Measurements from ENCODE around the gene GPC1. TPM values are rescaled to one million over a fixed set of nuclear protein-coding genes. Genes with fewer than 3 reads are reported as not detected.
A peak's percentile ranks its signal among the peaks of the same experiment; 100 is the strongest.

GPC1 gene
- total and polyA plus RNA-seq, 2 of the 13 experiments (the other 11 are each of a cell fraction or from before 2014, with no cell fraction given) = 4.0 to 5.5 TPM

- TF ChIP-seq, protein P1, sequence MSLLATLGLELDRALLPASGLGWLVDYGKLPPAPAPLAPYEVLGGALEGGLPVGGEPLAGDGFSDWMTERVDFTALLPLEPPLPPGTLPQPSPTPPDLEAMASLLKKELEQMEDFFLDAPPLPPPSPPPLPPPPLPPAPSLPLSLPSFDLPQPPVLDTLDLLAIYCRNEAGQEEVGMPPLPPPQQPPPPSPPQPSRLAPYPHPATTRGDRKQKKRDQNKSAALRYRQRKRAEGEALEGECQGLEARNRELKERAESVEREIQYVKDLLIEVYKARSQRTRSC (CRISPR knock-in tag; IDR thresholded peaks at IDR 0.05; ENCODE audit: low read depth) = no peak
- TF ChIP-seq NFIB (CRISPR knock-in tag; IDR thresholded peaks at IDR 0.05; ENCODE audit: borderline replicate concordance) = no peak
- no peak for TF ChIP-seq MAZ (IDR thresholded peaks at IDR 0.05; ENCODE audit: borderline replicate concordance, low read depth, low read length)
- no peak for TF ChIP-seq MAZ (CRISPR knock-in tag; IDR thresholded peaks at IDR 0.05; ENCODE audit: low read depth)
- no peak for TF ChIP-seq MIXL1 (CRISPR knock-in tag; IDR thresholded peaks at IDR 0.05)
- TF ChIP-seq, protein P2, sequence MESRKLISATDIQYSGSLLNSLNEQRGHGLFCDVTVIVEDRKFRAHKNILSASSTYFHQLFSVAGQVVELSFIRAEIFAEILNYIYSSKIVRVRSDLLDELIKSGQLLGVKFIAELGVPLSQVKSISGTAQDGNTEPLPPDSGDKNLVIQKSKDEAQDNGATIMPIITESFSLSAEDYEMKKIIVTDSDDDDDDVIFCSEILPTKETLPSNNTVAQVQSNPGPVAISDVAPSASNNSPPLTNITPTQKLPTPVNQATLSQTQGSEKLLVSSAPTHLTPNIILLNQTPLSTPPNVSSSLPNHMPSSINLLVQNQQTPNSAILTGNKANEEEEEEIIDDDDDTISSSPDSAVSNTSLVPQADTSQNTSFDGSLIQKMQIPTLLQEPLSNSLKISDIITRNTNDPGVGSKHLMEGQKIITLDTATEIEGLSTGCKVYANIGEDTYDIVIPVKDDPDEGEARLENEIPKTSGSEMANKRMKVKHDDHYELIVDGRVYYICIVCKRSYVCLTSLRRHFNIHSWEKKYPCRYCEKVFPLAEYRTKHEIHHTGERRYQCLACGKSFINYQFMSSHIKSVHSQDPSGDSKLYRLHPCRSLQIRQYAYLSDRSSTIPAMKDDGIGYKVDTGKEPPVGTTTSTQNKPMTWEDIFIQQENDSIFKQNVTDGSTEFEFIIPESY (CRISPR knock-in tag; IDR thresholded peaks at IDR 0.05) = no peak
- TF ChIP-seq ZNF580 (CRISPR knock-in tag; IDR thresholded peaks at IDR 0.05; ENCODE audit: borderline replicate concordance, low read depth) = no peak
- TF ChIP-seq ZNF20 (CRISPR knock-in tag; IDR thresholded peaks at IDR 0.05) = no peak
- no peak for TF ChIP-seq TP53 (CRISPR knock-in tag; conservative IDR thresholded peaks at IDR 0.05)
- no peak for TF ChIP-seq ZMYM2 (CRISPR knock-in tag; IDR thresholded peaks at IDR 0.05)
- no peak for TF ChIP-seq TAF1 (CRISPR knock-in tag; IDR thresholded peaks at IDR 0.05)
- no peak for TF ChIP-seq ZSCAN20 (CRISPR knock-in tag; IDR thresholded peaks at IDR 0.05; ENCODE audit: borderline replicate concordance)
- no peak for TF ChIP-seq ZNF136 (CRISPR knock-in tag; IDR thresholded peaks at IDR 0.05; ENCODE audit: low read depth)
- TF ChIP-seq JARID2 (CRISPR knock-in tag; IDR thresholded peaks at IDR 0.05; ENCODE audit: insufficient replicate concordance) = no peak
- TF ChIP-seq ETS1 (CRISPR knock-in tag; IDR thresholded peaks at IDR 0.05) = no peak
- no peak for TF ChIP-seq RARA (CRISPR knock-in tag; IDR thresholded peaks at IDR 0.05)
- TF ChIP-seq ZNF512B (CRISPR knock-in tag; IDR thresholded peaks at IDR 0.05; ENCODE audit: borderline replicate concordance) = no peak
- 0 out of 2 replicates have a peak, but pooled peaks have one; percentile 3 for TF ChIP-seq RBFOX2 (IDR thresholded peaks at IDR 0.05; ENCODE audit: low read depth, low read length)
- TF ChIP-seq POLR2G (IDR thresholded peaks at IDR 0.05; ENCODE audit: low read depth, low read length) = no peak
- no peak for TF ChIP-seq ZNF12 (CRISPR knock-in tag; IDR thresholded peaks at IDR 0.05)
- TF ChIP-seq GABPB1 (CRISPR knock-in tag; IDR thresholded peaks at IDR 0.05) = peak; percentile 88
- no peak for TF ChIP-seq KAT2B (IDR thresholded peaks at IDR 0.05; ENCODE audit: borderline replicate concordance, low read depth, low read length)
- TF ChIP-seq ZNF720 (CRISPR knock-in tag; IDR thresholded peaks at IDR 0.05) = no peak
- TF ChIP-seq HMGA1 (CRISPR knock-in tag; conservative IDR thresholded peaks at IDR 0.05) = no peak
Observed at GRCh38 chr2:240434728-240435456, 571 bp upstream of the GPC1 start (continued).
